WI38 (cell line): Measurements from ENCODE around the gene GNAS-AS1.
A peak's percentile ranks its signal among the peaks of the same experiment; 100 is the strongest.

Experiments used
- H3K4me3 ChIP-seq: 2 replicates; pipeline ENCODE4 v1.5.1; 2011; ENCODE audit warnings: low read depth, mild to moderate bottlenecking, control low read depth, low read length
- TF ChIP-seq, protein P1 (sequence below): IDR thresholded peaks from 2 replicates; pipeline ENCODE4 v1.5.1; 2012; ENCODE audit warnings: low read depth, mild to moderate bottlenecking, control low read depth, low read length

The GNAS-AS1 gene

DNA sequence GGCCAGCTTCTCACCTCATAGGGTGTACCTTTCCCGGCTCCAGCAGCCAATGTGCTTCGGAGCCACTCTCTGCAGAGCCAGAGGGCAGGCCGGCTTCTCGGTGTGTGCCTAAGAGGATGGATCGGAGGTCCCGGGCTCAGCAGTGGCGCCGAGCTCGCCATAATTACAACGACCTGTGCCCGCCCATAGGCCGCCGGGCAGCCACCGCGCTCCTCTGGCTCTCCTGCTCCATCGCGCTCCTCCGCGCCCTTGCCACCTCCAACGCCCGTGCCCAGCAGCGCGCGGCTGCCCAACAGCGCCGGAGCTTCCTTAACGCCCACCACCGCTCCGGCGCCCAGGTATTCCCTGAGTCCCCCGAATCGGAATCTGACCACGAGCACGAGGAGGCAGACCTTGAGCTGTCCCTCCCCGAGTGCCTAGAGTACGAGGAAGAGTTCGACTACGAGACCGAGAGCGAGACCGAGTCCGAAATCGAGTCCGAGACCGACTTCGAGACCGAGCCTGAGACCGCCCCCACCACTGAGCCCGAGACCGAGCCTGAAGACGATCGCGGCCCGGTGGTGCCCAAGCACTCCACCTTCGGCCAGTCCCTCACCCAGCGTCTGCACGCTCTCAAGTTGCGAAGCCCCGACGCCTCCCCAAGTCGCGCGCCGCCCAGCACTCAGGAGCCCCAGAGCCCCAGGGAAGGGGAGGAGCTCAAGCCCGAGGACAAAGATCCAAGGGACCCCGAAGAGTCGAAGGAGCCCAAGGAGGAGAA, 10.5 kb downstream of the GNAS-AS1 start:
- peak overlapping the region; percentile 12; the same call in 1 of the 2 replicates for H3K4me3 ChIP-seq
- TF ChIP-seq, protein P1, sequence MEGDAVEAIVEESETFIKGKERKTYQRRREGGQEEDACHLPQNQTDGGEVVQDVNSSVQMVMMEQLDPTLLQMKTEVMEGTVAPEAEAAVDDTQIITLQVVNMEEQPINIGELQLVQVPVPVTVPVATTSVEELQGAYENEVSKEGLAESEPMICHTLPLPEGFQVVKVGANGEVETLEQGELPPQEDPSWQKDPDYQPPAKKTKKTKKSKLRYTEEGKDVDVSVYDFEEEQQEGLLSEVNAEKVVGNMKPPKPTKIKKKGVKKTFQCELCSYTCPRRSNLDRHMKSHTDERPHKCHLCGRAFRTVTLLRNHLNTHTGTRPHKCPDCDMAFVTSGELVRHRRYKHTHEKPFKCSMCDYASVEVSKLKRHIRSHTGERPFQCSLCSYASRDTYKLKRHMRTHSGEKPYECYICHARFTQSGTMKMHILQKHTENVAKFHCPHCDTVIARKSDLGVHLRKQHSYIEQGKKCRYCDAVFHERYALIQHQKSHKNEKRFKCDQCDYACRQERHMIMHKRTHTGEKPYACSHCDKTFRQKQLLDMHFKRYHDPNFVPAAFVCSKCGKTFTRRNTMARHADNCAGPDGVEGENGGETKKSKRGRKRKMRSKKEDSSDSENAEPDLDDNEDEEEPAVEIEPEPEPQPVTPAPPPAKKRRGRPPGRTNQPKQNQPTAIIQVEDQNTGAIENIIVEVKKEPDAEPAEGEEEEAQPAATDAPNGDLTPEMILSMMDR = no peak

DNA sequence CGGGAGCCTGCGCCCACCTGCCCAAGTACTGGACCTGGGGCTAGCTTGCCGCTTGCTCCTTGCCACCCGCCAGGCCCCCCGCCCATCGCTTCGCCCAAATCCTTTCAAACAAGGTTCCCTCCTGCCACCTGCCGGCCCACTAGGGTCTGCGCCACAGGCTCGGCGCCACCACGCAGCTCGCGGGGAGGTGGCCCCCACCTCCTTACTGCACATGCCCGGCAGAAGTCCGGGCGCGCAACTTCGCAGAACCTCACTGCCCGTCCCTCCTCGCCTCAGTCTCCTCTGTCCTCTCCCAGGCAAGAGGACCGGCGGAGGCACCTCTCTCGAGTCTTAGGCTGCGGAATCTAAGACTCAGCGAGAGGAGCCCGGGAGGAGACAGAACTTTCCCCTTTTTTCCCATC, 11.2 kb downstream of the GNAS-AS1 start:
- TF ChIP-seq, protein P1 = peak; percentile 24; the same call in 1 of the 2 replicates

DNA sequence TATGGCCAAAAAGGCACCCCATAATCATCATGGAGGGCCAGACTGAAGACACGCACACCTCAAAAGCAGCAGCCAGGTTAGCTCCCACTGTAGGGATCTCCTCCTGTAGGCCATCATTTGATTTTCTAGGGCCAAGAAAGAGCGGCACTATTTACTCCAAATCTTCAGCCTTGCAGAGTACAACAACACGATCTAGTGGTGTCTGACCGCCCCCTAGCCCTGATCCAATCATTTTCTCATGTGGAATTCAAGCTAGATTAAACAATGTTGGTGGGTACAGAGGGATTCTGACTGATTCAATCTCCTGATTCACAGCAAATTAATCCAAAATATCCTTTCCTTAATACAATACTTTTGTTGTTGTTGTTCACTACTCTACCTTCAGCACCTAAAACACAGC, 12.5 kb downstream of the GNAS-AS1 start:
- TF ChIP-seq, protein P1 = no peak
- no peak overlapping the region for H3K4me3 ChIP-seq

More for the DNA sequence above, 11.2 kb downstream of the GNAS-AS1 start:
- H3K4me3 ChIP-seq = peak overlapping the region; percentile 12; the same call in 1 of the 2 replicates

DNA sequence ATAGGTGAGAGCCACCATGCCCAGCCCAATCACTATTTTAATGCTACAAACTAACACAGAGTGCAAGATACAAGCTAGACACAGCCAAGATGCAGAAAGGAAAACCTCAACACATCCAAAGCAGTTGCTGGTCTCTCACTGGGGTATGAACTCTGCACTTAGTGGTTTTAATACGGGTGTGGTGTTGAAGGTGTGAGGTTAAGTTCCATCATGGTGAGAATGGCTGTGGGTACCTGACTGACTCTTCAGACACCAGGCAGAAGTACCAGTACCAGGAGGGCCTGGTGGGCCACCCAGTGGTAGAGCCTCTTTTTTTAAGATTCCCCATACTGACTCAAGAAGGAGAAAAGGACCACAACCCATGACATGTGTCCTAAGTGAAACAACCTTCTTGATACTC, 13.0 kb downstream of the GNAS-AS1 start:
- TF ChIP-seq, protein P1 = no peak
- no peak overlapping the region for H3K4me3 ChIP-seq

DNA sequence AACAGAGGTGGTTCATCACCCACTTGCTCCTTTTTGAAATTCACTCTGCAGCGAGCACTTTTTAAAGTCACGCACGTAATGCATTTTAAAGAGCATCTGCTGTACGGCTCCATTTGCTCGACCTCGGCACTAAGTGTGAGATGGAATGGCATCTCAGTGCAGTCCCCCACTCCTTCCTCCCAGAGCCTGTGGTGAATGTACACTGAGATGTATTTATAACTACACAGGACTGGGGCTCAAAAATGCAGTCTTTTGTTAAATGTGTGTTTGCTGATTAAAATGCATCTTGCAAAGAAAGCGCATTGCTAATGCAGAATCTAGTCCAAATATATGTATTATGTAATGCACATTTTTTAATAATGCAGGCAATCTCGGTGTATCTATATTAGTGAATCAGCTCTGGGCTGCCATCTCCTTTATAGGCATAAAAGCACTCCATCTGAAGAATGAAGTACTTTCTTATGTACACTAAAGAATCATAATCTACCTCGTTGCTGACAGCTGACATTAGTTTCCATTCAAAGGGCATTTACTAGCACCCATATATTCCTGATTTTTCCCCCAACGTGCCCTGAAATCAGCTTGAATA, 14.0 kb downstream of the GNAS-AS1 start:
- TF ChIP-seq, protein P1 = no peak
- no peak overlapping the region for H3K4me3 ChIP-seq

DNA sequence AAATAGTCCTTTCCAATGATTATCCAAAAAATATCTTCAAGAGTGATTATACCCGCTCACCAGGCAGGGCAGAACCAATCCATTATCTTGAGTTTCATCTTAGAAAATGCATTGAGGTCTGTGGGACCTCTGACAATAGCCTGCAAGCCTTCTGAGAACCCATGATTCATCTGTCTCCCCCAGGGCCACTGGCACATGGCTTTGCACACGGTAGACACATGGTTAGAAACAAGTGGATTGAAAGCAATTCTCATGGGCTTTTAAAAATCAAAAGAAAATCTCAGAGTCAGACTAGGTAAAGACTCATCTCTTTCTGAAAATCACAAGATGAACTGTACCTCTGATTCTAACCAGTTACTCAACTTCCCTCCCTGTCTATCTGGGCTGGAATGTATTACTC, 15.5 kb downstream of the GNAS-AS1 start:
- TF ChIP-seq, protein P1 = no peak
- no peak overlapping the region for H3K4me3 ChIP-seq

DNA sequence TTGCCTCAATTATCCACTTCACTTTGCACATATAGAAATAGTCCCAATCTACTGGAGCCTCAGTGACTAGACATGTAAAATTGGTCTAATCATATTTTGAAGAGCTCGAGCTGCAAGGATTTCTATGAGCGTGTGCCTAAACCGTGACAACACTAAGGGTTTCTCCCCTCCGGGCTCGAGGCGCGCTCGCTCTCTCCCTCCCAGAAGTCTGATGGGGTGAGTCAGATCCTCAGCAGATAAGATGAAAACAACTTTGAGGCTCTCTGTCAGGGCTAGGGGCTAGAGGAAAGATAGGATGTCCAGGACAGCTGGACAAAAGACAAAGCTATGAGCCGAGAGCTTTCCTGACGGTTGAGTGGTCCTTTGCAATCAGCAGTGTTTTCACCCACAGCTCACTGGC, 16.8 kb downstream of the GNAS-AS1 start:
- TF ChIP-seq, protein P1 = no peak
- no peak overlapping the region for H3K4me3 ChIP-seq
